GM23338 (cell line): ENCODE measurements around the gene PUM2. TPM values are rescaled to one million over a fixed set of nuclear protein-coding genes. Genes with fewer than 3 reads are reported as not detected.

Experiments used
- ATAC-seq: fragments of 200-7000 bp; cut with Tn5 transposase; 3 replicates; pipeline ENCODE4 v1.9.1; 2020
- DNase-seq: peaks from one replicate; pipeline ENCODE4 v3.0.0-alpha.2; 2015; ENCODE audit warnings: low spot score
- H2AFZ ChIP-seq: fragments of 200-600 bp; sonication (generic); 2 replicates; pipeline ENCODE4 v1.8.0; 2016; ENCODE audit warnings: antibody characterized with exemption, mild to moderate bottlenecking, moderate library complexity
- H3F3A ChIP-seq: fragments of 200-600 bp; sonication (generic); replicated peaks from 2 replicates; pipeline ENCODE4 v1.8.0; 2017; ENCODE audit warnings: antibody characterized with exemption, mixed run types, low read depth
- H3K27ac ChIP-seq: fragments of 200-600 bp; sonication (generic); 2 replicates; pipeline ENCODE4 v1.6.1; 2016; ENCODE audit warnings: low read depth
- H3K27me3 ChIP-seq: fragments of 200-600 bp; sonication (generic); 2 replicates; pipeline ENCODE4 v1.8.0; 2016; ENCODE audit warnings: mild to moderate bottlenecking, mixed run types, moderate library complexity; ENCODE audit not compliant: insufficient read depth
- H3K36me3 ChIP-seq: fragments of 200-600 bp; sonication (generic); 2 replicates; pipeline ENCODE4 v1.8.0; 2016; ENCODE audit warnings: mild to moderate bottlenecking; ENCODE audit not compliant: insufficient read depth
- H3K4me1 ChIP-seq: fragments of 200-600 bp; sonication (generic); 2 replicates; pipeline ENCODE4 v1.8.0; 2016; ENCODE audit warnings: mild to moderate bottlenecking, moderate library complexity; ENCODE audit not compliant: insufficient read depth
- H3K4me2 ChIP-seq: fragments of 200-600 bp; sonication (generic); 2 replicates; pipeline ENCODE4 v1.7.1; 2017; ENCODE audit warnings: mixed run types
- H3K4me3 ChIP-seq: fragments of 200-600 bp; sonication (generic); 2 replicates; pipeline ENCODE4 v1.6.1; 2016; ENCODE audit warnings: mixed run types
- H3K79me2 ChIP-seq: fragments of 200-600 bp; sonication (generic); replicated peaks from 2 replicates; pipeline ENCODE4 v1.8.0; 2017; ENCODE audit warnings: mild to moderate bottlenecking; ENCODE audit not compliant: insufficient read depth
- H3K9me2 ChIP-seq: fragments of 200-600 bp; sonication (generic); 2 replicates; pipeline ENCODE4 v1.8.0; 2017; ENCODE audit not compliant: insufficient read depth
- H4K20me1 ChIP-seq: fragments of 200-600 bp; sonication (generic); replicated peaks from 2 replicates; pipeline ENCODE4 v1.8.0; 2017; ENCODE audit warnings: mild to moderate bottlenecking; ENCODE audit not compliant: insufficient read depth
- H3K27ac Mint-ChIP-seq: 2 replicates; pipeline ENCODE4 v1.8.0; 2020; ENCODE audit warnings: inconsistent platforms, mild to moderate bottlenecking, moderate library complexity, mixed read lengths
- H3K27me3 Mint-ChIP-seq: 3 replicates; pipeline ENCODE4 v1.8.0; 2022; ENCODE audit warnings: low read depth, mild to moderate bottlenecking, moderate library complexity, mixed read lengths, inconsistent platforms; ENCODE audit not compliant: insufficient read depth, poor library complexity
- H3K36me3 Mint-ChIP-seq: 3 replicates; pipeline ENCODE4 v1.8.0; 2021; ENCODE audit warnings: low read depth, mild to moderate bottlenecking, inconsistent platforms, moderate library complexity, mixed read lengths
- H3K4me1 Mint-ChIP-seq: 3 replicates; pipeline ENCODE4 v1.8.0; 2020; ENCODE audit warnings: mild to moderate bottlenecking, inconsistent platforms, mixed read lengths
- H3K4me3 Mint-ChIP-seq: 3 replicates; pipeline ENCODE4 v1.8.0; 2021; ENCODE audit warnings: moderate library complexity, mild to moderate bottlenecking, inconsistent platforms, mixed read lengths
- H3K9me3 Mint-ChIP-seq: 3 replicates; pipeline ENCODE4 v1.8.0; 2020; ENCODE audit warnings: moderate library complexity, mild to moderate bottlenecking, inconsistent platforms, mixed read lengths
- EZH2phosphoT487 ChIP-seq: fragments of 200-600 bp; sonication (generic); IDR thresholded peaks from one replicate; pipeline ENCODE4 v1.8.1; 2018; ENCODE audit warnings: antibody characterized with exemption; ENCODE audit not compliant: unreplicated experiment
- REST ChIP-seq: IDR thresholded peaks from one replicate; pipeline ENCODE4 v1.6.1; 2018; ENCODE audit warnings: antibody characterized with exemption; ENCODE audit not compliant: unreplicated experiment
- STAT1 ChIP-seq: IDR thresholded peaks from one replicate; pipeline ENCODE4 v1.6.1; 2016; ENCODE audit warnings: antibody characterized with exemption; ENCODE audit not compliant: unreplicated experiment
- ZNF114 ChIP-seq: fragments of 250-450 bp; sonication (Bioruptor Pico); IDR thresholded peaks from 2 replicates; pipeline ENCODE4 v1.5.0; 2020; ENCODE audit warnings: mild to moderate bottlenecking, moderate library complexity
- ZNF331 ChIP-seq: fragments of 250-450 bp; sonication (Bioruptor Pico); IDR thresholded peaks from 2 replicates; pipeline ENCODE4 v1.5.0; 2020; ENCODE audit warnings: low read depth, mild to moderate bottlenecking, moderate library complexity
- polyA plus RNA-seq: library from polyadenylated mRNA; unstranded; fragments of >200 nt; fragmentation: Nextera tagmentation; extraction: Ambion mirVana; gene quantifications from 2 replicates; pipeline ENCODE4 v1.2.1, GENCODE V29; 2016
- total RNA-seq: library from RNA; depleted of rRNA; stranded (reverse); fragments of >200 nt; shearing (Covaris generic); gene quantifications from 2 replicates; pipeline ENCODE4 v1.2.3, GENCODE V29; 2014
- TF ChIP-seq, protein P1 (sequence below): fragments of 250-450 bp; sonication (Bioruptor Pico); IDR thresholded peaks from 2 replicates; pipeline ENCODE4 v1.5.0; 2020; ENCODE audit warnings: mild to moderate bottlenecking, moderate library complexity

The PUM2 gene
- total and polyA plus RNA-seq, 2 experiments from 2014 or later: 29.9 to 94.1 TPM

- TF ChIP-seq, protein P1, sequence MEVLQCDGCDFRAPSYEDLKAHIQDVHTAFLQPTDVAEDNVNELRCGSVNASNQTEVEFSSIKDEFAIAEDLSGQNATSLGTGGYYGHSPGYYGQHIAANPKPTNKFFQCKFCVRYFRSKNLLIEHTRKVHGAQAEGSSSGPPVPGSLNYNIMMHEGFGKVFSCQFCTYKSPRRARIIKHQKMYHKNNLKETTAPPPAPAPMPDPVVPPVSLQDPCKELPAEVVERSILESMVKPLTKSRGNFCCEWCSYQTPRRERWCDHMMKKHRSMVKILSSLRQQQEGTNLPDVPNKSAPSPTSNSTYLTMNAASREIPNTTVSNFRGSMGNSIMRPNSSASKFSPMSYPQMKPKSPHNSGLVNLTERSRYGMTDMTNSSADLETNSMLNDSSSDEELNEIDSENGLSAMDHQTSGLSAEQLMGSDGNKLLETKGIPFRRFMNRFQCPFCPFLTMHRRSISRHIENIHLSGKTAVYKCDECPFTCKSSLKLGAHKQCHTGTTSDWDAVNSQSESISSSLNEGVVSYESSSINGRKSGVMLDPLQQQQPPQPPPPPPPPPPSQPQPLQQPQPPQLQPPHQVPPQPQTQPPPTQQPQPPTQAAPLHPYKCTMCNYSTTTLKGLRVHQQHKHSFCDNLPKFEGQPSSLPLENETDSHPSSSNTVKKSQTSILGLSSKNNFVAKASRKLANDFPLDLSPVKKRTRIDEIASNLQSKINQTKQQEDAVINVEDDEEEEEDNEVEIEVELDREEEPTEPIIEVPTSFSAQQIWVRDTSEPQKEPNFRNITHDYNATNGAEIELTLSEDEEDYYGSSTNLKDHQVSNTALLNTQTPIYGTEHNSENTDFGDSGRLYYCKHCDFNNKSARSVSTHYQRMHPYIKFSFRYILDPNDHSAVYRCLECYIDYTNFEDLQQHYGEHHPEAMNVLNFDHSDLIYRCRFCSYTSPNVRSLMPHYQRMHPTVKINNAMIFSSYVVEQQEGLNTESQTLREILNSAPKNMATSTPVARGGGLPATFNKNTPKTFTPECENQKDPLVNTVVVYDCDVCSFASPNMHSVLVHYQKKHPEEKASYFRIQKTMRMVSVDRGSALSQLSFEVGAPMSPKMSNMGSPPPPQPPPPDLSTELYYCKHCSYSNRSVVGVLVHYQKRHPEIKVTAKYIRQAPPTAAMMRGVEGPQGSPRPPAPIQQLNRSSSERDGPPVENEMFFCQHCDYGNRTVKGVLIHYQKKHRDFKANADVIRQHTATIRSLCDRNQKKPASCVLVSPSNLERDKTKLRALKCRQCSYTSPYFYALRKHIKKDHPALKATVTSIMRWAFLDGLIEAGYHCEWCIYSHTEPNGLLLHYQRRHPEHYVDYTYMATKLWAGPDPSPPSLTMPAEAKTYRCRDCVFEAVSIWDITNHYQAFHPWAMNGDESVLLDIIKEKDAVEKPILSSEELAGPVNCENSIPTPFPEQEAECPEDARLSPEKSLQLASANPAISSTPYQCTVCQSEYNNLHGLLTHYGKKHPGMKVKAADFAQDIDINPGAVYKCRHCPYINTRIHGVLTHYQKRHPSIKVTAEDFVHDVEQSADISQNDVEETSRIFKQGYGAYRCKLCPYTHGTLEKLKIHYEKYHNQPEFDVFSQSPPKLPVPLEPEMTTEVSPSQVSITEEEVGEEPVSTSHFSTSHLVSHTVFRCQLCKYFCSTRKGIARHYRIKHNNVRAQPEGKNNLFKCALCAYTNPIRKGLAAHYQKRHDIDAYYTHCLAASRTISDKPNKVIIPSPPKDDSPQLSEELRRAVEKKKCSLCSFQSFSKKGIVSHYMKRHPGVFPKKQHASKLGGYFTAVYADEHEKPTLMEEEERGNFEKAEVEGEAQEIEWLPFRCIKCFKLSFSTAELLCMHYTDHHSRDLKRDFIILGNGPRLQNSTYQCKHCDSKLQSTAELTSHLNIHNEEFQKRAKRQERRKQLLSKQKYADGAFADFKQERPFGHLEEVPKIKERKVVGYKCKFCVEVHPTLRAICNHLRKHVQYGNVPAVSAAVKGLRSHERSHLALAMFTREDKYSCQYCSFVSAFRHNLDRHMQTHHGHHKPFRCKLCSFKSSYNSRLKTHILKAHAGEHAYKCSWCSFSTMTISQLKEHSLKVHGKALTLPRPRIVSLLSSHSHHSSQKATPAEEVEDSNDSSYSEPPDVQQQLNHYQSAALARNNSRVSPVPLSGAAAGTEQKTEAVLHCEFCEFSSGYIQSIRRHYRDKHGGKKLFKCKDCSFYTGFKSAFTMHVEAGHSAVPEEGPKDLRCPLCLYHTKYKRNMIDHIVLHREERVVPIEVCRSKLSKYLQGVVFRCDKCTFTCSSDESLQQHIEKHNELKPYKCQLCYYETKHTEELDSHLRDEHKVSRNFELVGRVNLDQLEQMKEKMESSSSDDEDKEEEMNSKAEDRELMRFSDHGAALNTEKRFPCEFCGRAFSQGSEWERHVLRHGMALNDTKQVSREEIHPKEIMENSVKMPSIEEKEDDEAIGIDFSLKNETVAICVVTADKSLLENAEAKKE (CRISPR knock-in tag): no peak
These were observed 128.5 kb downstream of the PUM2 start (continued) for GRCh38 chr2:20222014-20222768.

GRCh38 chr2:20221555-20221973 lies 129.1 kb downstream of the PUM2 start:
- H3K27me3 ChIP-seq: peaks cover 4% of the 10 kb centered on the region; the same call in 1 of the 2 replicates
- H4K20me1 ChIP-seq: peaks cover 7% of the 10 kb centered on the region; the same call in 1 of the 2 replicates
- H2AFZ ChIP-seq: no peak overlapping the region
- no peak for ATAC-seq
- DNase-seq: no peak
- Mint-ChIP-seq H3K4me3 (peak overlapping the region; percentile 76), H3K9me3 (peaks cover 3% of the 10 kb centered on the region; the same call in 1 of the 3 replicates), H3K27ac (peak overlapping the region; percentile 67), H3K4me1 (peaks cover 35% of the 10 kb centered on the region), H3K27me3 (peaks cover 18% of the 10 kb centered on the region), H3K36me3 (peaks cover 20% of the 10 kb centered on the region)
- peak overlapping the region; percentile 85; the same call in 1 of the 2 replicates for H3K4me3 ChIP-seq
- 0 out of 2 replicates have a peak overlapping the region, but pooled peaks have one; percentile 32 for H3K27ac ChIP-seq
- H3F3A ChIP-seq: peaks cover 11% of the 10 kb centered on the region
- peak overlapping the region; percentile 94 for H3K4me2 ChIP-seq
- no peaks in the 10 kb centered on the region for H3K36me3 ChIP-seq
- no peaks in the 10 kb centered on the region for H3K9me2 ChIP-seq
- peaks cover 64% of the 10 kb centered on the region for H3K79me2 ChIP-seq
- H3K4me1 ChIP-seq: peaks cover 21% of the 10 kb centered on the region
- no peak for TF ChIP-seq REST
- TF ChIP-seq EZH2phosphoT487: no peak
- TF ChIP-seq ZNF114 (CRISPR knock-in tag): no peak
- no peak for TF ChIP-seq ZNF331 (CRISPR knock-in tag)
- no peak for TF ChIP-seq STAT1
